GM21528 (cell line): ENCODE data around the gene OR2T1.
"Not testable (repeated sequence)": the region's sequence is repeated elsewhere in the genome, so short reads cannot be mapped to it uniquely, and the experiment has no call there.

Experiments
- ATAC-seq: cut with Tn5 transposase; IDR thresholded peaks from one replicate; pipeline ENCODE4 v1.9.1; 2021; ENCODE audit warnings: mild to moderate bottlenecking, moderate library complexity; ENCODE audit not compliant: unreplicated experiment, low FRiP score

The OR2T1 gene

GRCh38 chr1:248402748-248403147 lies at the start of gene OR2T1:
Gene OR2T1, plus strand, starts transcription at chr1:248403048. Its CDS starts 3,100 bp downstream, at chr1:248406148.
- no peak for ATAC-seq

GRCh38 chr1:248359415-248359814 lies 43.4 kb upstream of the OR2T1 start:
- no peak for ATAC-seq

- ATAC-seq, result no peak
Measured at GRCh38 chr1:248361121-248361715, 41.6 kb upstream of the OR2T1 start, which contains the start of gene OR2T4. Gene OR2T4, plus strand, starts transcription at chr1:248361665. Its CDS starts 0 bp downstream, at chr1:248361665.

GRCh38 chr1:248366609-248367008 lies 36.2 kb upstream of the OR2T1 start:
- ATAC-seq, result no peak

GRCh38 chr1:248372394-248372793 lies 30.5 kb upstream of the OR2T1 start:
- no peak for ATAC-seq

- ATAC-seq, result no peak
Measured at GRCh38 chr1:248373761-248374160, 29.1 kb upstream of the OR2T1 start.

- no peak for ATAC-seq
Measured at GRCh38 chr1:248375446-248375845, 27.4 kb upstream of the OR2T1 start, which contains the start of gene OR2T6. Gene OR2T6, plus strand, starts transcription at chr1:248375746. Its CDS starts 11,863 bp downstream, at chr1:248387609.

GRCh38 chr1:248376916-248377315 lies 25.9 kb upstream of the OR2T1 start:
- no peak for ATAC-seq

- no peak for ATAC-seq
Measured at GRCh38 chr1:248380854-248381253, 22.0 kb upstream of the OR2T1 start.

- ATAC-seq, result no peak
Measured at GRCh38 chr1:248388426-248388825, 14.4 kb upstream of the OR2T1 start.

GRCh38 chr1:248393050-248393449 lies 9.8 kb upstream of the OR2T1 start:
- ATAC-seq, result no peak

GRCh38 chr1:248404024-248404423 lies 1.2 kb downstream of the OR2T1 start:
- ATAC-seq, result no peak

- ATAC-seq, result no peak
Measured at GRCh38 chr1:248406721-248407692, 4.2 kb downstream of the OR2T1 start.

- no peak for ATAC-seq
Measured at GRCh38 chr1:248416226-248416625, 13.4 kb downstream of the OR2T1 start.

- no peak for ATAC-seq
Measured at GRCh38 chr1:248417854-248418253, 15.0 kb downstream of the OR2T1 start.

- no peak for ATAC-seq
Measured at GRCh38 chr1:248421384-248421783, 18.5 kb downstream of the OR2T1 start.

GRCh38 chr1:248427526-248428191 lies 24.8 kb downstream of the OR2T1 start:
- ATAC-seq, result peak; percentile 77

- ATAC-seq, result peak; percentile 95
Measured at GRCh38 chr1:248428192-248428533, 25.3 kb downstream of the OR2T1 start.

- not testable (repeated sequence) for ATAC-seq
Measured at GRCh38 chr1:248431683-248432082, 28.8 kb downstream of the OR2T1 start.

GRCh38 chr1:248432201-248432600 lies 29.4 kb downstream of the OR2T1 start:
- not testable (repeated sequence) for ATAC-seq

- not testable (repeated sequence) for ATAC-seq
Measured at GRCh38 chr1:248433811-248434415, 31.1 kb downstream of the OR2T1 start.
